K562 (cell line): ENCODE measurements around the gene CLHC1. TPM values are rescaled to one million over a fixed set of nuclear protein-coding genes. Genes with fewer than 3 reads are reported as not detected.

Experiments used
- BACH1 ChIP-seq: fragments of 200-800 bp; sonication (Bioruptor generic); IDR thresholded peaks from 2 replicates; pipeline ENCODE4 v1.6.1; 2016; ENCODE audit warnings: missing genetic modification characterization, missing compliant biosample characterization
- BCL6 ChIP-seq: fragments of 250-450 bp; sonication (Bioruptor Pico); IDR thresholded peaks from 2 replicates; pipeline ENCODE4 v1.4.0; 2020
- CBX3 ChIP-seq, 2 experiments: IDR thresholded peaks; 1 replicate in 1 of 2; 2 replicates in 1 of 2; pipeline ENCODE4 v1.6.1; 2012; ENCODE audit warnings: inconsistent platforms in 2 of 2, low read length in 2 of 2, borderline replicate concordance in 1 of 2, control low read depth in 1 of 2
- CXXC5 ChIP-seq: fragments of 250-450 bp; sonication (Bioruptor Pico); IDR thresholded peaks from 2 replicates; pipeline ENCODE4 v1.8.0; 2022; ENCODE audit warnings: inconsistent platforms, mild to moderate bottlenecking, moderate library complexity
- DMBX1 ChIP-seq: fragments of 250-450 bp; sonication (Bioruptor Pico); IDR thresholded peaks from 2 replicates; pipeline ENCODE4 v1.8.0; 2022; ENCODE audit warnings: inconsistent platforms, mild to moderate bottlenecking, moderate library complexity, borderline replicate concordance
- DPF2 ChIP-seq: fragments of 450-650 bp; IDR thresholded peaks from 2 replicates; pipeline ENCODE4 v1.6.1; 2016
- E2F1 ChIP-seq: sonication (generic); formaldehyde crosslinking; IDR thresholded peaks from 2 replicates; pipeline ENCODE4 v1.8.1; 2023; ENCODE audit warnings: mild to moderate bottlenecking, missing genetic modification reagents, moderate library complexity
- FOSL1 ChIP-seq: fragments of 200-800 bp; sonication (Bioruptor generic); conservative IDR thresholded peaks from 2 replicates; pipeline ENCODE4 v1.6.1; 2016; ENCODE audit warnings: missing genetic modification characterization, missing compliant biosample characterization
- JUND ChIP-seq, 2 experiments: IDR thresholded peaks; 2 replicates in 1 of 2; 3 replicates in 1 of 2; pipeline ENCODE4 v1.6.1; 2011; ENCODE audit warnings: borderline replicate concordance in 2 of 2, low read depth in 2 of 2, low read length in 2 of 2, improper control_type of control experiment in 1 of 2, missing biosample characterization in 1 of 2, missing genetic modification characterization in 1 of 2, missing genetic modification reagents in 1 of 2
- MEF2D ChIP-seq: conservative IDR thresholded peaks from 2 replicates; pipeline ENCODE4 v1.6.1; 2016; ENCODE audit warnings: low read depth, missing genetic modification characterization, missing compliant biosample characterization
- PKNOX1 ChIP-seq: fragments of 450-650 bp; IDR thresholded peaks from 2 replicates; pipeline ENCODE4 v1.6.1; 2016
- PTTG1 ChIP-seq: fragments of 450-650 bp; IDR thresholded peaks from 2 replicates; pipeline ENCODE4 v1.6.1; 2016; ENCODE audit warnings: low read depth, mild to moderate bottlenecking, missing genetic modification characterization, missing compliant biosample characterization
- RAD21 ChIP-seq, 2 experiments: fragments of 250-450 bp in 1 of 2; fragments of 450-650 bp in 1 of 2; sonication (Bioruptor Pico) in 1 of 2; formaldehyde crosslinking in 1 of 2; IDR thresholded peaks in 1 of 2; conservative IDR thresholded peaks in 1 of 2; 2 replicates each; pipeline versions ENCODE4 v1.4.0 to v1.8.0; 2020 to 2022; ENCODE audit warnings: mild to moderate bottlenecking in 2 of 2, moderate library complexity in 1 of 2
- RNF2 ChIP-seq: sonication (generic); IDR thresholded peaks from 2 replicates; pipeline ENCODE4 v1.6.1; 2016
- RUNX1 ChIP-seq: sonication (generic); IDR thresholded peaks from 2 replicates; pipeline ENCODE4 v1.6.1; 2016; ENCODE audit warnings: antibody characterized with exemption, low read depth
- ZEB2 ChIP-seq: fragments of 450-650 bp; IDR thresholded peaks from 2 replicates; pipeline ENCODE4 v1.6.1; 2016
- ZNF175 ChIP-seq: fragments of 200-800 bp; sonication (Bioruptor generic); IDR thresholded peaks from 2 replicates; pipeline ENCODE4 v1.6.1; 2016; ENCODE audit warnings: low read depth, mild to moderate bottlenecking, missing genetic modification characterization, missing compliant biosample characterization
- ZNF592 ChIP-seq: fragments of 450-650 bp; IDR thresholded peaks from 2 replicates; pipeline ENCODE4 v1.6.1; 2017; ENCODE audit warnings: antibody characterized with exemption, mild to moderate bottlenecking
- polyA plus RNA-seq, 8 experiments: library from polyadenylated mRNA; depleted of rRNA in 4 of 8; stranded (reverse) in 5 of 8; unstranded in 3 of 8; fragments of >200 nt; fragmentation: Nextera tagmentation in 2 of 8; fragmentation: Illumina TruSeq in 1 of 8; extraction: Ambion mirVana in 2 of 8; extraction: Trizol in 1 of 8; gene quantifications; 2 replicates each; pipeline versions ENCODE4 v1.2.1 to v1.2.3, GENCODE V29; 2011 to 2014; ENCODE audit warnings: inconsistent platforms in 1 of 8, missing spikeins in 1 of 8
- total RNA-seq, 7 experiments: library from RNA; depleted of rRNA in 6 of 7; stranded (reverse); fragments of >200 nt in 6 of 7; fragmentation: Illumina TruSeq in 2 of 7; extraction: Trizol in 2 of 7; gene quantifications; 2 replicates each; pipeline versions ENCODE4 v1.2.1 to v1.2.3, GENCODE V29; 2011 to 2021; ENCODE audit warnings: low replicate concordance in 1 of 7

CLHC1 gene
- total and polyA plus RNA-seq, 9 of the 15 experiments (the other 6 are each of a cell fraction or from before 2014, with no cell fraction given), result 3.7 to 14.3 (median 8.6) TPM

GRCh38 chr2:55141572-55142413, 90.3 kb downstream of the CLHC1 start (continued):
- TF ChIP-seq MEF2D (no peak; the same call in 1 of the 2 replicates), RNF2 (no peak), PKNOX1 (peak; percentile 69), FOSL1 (tag) (peak; percentile 54; the same call in 1 of the 2 replicates), DMBX1 (CRISPR knock-in tag) (peak; percentile 81; the same call in 1 of the 2 replicates), RUNX1 (no peak), CXXC5 (CRISPR knock-in tag) (peak; percentile 28), E2F1 (CRISPR knock-in tag) (no peak), ZNF592 (0 out of 2 replicates have a peak, but pooled peaks have one; percentile 35), BACH1 (0 out of 2 replicates have a peak, but pooled peaks have one; percentile 5), BCL6 (no peak), RAD21 (CRISPR knock-in tag; conservative IDR thresholded peaks at IDR 0.05 in 1 of 2, IDR thresholded peaks at IDR 0.05 in 1 of 2) (0 out of 4 replicates have a peak, but pooled peaks of 1 of the 2 experiments have one; percentile 15), ZNF175 (CRISPR knock-in tag) (peak; percentile 35; the same call in 1 of the 2 replicates), PTTG1 (tag) (0 out of 2 replicates have a peak, but pooled peaks have one; percentile 8), ZEB2 (peak; percentile 25; the same call in 1 of the 2 replicates), DPF2 (0 out of 2 replicates have a peak, but pooled peaks have one; percentile 15), CBX3 (IDR thresholded peaks at IDR 0.05; ENCODE audit: borderline replicate concordance in 1 of 2, low read length in 2 of 2) (peak in 1 of 2 experiments; percentile 71; a peak in 1 of 3 replicates), JUND (IDR thresholded peaks at IDR 0.05; ENCODE audit: borderline replicate concordance, low read depth, low read length) (peak; percentile 57), JUND (tag; IDR thresholded peaks at IDR 0.05; ENCODE audit: borderline replicate concordance, low read depth, low read length) (no peak; the same call in 2 of the 3 replicates)
